Stimulated activated CD4-positive, alpha-beta T cell treated with anti-CD3 and anti-CD28 coated beads, Interleukin-1b, Interleukin-23, amount 100 ng/mL, for 24 hours (primary cell): ENCODE results near the gene YARS1.

Source experiments
- DNase-seq, 4 experiments: peaks; one replicate each; pipeline ENCODE4 v3.0.0-alpha.2; 2020; ENCODE audit warnings: low read depth in 4 of 4, low spot score in 1 of 4

Gene YARS1

DNA sequence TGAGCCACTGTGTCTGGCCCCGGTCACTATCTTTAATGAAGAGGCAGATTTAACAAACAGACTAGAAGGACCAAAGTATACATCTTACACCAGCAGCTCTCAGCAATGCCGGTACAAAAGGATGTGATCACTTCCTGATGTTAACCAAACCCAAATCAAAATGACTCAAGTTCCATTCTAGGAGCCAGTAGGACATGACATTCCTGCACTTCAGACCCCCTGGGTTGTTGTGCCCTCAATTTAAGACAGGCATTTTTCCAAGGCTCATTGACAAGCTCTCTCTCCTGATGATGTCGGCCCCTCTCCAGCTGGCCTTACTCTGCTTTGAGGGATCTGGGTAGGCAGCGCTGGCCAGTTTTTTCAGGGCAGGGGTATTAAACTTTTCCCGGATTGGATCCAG, 35.1 kb downstream of the YARS1 start:
- DNase-seq, result no peak

DNA sequence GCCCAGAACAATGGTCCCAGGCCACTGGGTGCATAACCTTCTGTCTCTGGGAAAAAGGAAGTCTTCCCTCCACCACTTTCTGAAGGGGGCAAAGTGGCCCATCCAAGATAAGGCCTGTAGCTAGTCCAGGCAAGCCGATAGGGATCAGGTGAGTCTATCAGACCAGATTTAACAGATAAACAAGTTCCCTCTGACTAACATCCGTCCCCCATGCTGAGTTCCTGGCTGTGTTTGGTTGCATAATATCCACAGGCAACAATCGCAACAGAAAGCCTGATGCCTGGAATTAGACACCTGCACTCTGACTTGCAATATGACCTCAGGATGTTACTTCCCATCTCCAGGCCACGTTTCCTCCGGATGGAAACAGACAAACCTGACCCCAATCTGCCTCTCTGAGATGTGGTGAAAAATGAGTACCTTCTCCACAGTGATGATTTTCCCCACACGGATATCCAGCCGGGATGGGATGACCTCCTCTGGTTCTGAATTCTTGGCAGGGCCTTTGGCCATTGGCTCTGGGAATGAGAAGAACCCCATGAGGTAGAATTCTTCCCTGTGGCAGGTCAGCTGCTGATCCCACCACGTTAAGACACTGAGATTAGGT, 36.4 kb downstream of the YARS1 start:
- no peak for DNase-seq

DNA sequence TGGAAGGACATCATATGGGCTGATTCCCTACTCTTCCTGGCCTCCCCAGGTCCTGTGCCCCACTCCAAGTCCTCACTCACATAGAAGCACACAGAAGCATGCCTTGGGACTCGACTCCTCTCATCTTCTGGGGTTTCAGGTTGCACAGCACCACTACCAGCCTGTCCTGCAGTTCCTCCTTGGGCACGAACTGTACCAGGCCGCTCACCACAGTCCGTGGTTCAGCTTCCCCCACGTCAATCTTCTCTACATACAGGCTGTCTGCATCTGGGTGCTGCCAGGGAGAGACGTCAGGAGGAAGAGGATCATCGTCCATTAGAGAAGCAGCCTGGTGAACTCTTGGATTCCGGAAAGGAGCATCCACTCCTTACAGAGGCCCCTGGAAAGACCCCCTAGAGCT, 37.2 kb downstream of the YARS1 start:
- no peak for DNase-seq

DNA sequence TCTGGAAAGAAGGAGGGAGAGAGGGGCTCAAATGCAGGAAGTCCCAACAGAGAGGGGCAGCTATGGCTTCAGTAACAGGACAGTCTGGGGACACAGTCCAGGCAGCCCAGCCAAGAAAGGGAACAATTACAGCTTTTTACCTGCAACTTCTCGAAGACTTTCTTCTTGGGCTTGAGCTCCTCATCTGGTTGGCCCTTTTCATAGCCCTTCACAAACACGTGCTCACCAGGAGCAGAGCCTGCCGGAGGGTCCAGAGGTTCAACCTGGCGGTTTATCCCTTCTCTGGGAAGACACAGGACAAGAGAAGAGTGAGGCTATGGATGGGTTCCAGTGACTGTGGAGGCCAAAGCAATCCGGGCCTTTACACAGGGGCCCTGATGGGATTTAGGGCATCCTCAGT, 37.9 kb downstream of the YARS1 start:
- no peak for DNase-seq

DNA sequence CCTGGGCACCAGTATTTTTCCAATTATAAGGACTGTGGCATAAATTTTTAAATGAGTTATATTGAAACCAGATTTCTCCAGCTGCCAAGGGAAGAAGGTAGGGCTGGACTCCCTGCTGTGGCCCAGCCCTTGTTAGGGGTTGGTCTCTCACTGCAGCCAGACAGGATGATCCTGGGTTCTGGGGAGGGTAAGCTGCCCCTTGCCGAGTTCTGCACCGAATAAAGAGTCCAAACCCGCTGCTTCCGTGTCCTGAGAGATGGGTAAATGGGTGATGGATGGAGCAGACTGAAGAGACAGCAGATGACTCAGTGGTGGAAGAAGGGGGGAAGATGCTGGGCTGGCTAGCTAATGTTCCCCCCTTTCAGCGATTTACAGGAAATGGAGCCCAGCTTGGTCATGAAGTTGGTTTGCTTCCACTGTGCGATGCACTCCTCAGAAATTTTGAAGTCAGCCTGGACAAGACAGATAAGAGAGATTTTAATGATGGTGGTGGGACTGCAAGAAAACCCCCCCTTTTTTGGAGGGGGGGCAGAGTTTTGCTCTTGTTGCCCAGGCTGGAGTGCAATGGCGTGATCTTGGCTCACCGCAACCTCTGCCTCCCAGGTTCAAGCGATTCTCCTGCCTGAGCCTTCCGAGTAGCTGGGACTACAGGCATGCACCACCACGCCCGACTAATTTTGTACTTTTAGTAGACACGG, 41.4 kb downstream of the YARS1 start:
- no peak for DNase-seq

DNA sequence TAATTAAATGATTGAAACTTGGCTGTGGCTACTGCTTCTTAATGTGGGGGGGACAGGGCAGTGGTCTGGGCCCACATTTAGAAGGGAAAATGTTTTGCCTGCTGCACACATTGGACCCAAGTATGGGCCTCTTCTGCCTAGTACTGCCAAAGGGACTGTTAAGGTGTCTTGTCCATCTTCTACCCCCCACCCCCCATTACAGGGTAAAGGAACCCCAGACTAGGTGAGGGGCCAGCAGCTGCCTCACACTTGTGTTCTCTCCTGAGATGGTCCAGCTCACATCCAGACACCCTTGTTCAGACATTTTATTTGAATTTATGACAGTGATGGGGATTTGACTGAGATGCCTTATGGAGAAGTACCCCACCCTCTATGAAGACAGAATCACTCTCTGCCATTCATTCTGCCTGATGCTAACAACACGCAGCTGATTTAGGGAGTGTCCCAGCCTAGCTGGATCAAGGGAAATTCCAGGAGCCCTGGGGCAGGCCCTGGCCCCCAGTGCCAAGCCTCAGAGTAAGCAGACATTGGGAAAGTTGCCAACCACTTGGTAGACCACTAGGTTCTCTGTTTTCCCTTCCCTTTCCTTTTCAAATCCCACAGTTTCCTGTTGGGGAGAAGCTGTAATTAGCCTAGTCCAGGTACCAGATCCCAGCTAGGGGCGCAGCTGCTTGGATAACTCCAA, 42.1 kb downstream of the YARS1 start:
- DNase-seq, result no peak

DNA sequence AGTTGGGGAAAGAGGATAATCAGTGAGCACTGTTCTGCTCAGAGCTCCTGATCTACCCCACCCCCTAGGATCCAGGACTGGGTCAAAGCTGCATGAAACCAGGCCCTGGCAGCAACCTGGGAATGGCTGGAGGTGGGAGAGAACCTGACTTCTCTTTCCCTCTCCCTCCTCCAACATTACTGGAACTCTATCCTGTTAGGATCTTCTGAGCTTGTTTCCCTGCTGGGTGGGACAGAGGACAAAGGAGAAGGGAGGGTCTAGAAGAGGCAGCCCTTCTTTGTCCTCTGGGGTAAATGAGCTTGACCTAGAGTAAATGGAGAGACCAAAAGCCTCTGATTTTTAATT, 42.7 kb downstream of the YARS1 start:
- no peak for DNase-seq

DNA sequence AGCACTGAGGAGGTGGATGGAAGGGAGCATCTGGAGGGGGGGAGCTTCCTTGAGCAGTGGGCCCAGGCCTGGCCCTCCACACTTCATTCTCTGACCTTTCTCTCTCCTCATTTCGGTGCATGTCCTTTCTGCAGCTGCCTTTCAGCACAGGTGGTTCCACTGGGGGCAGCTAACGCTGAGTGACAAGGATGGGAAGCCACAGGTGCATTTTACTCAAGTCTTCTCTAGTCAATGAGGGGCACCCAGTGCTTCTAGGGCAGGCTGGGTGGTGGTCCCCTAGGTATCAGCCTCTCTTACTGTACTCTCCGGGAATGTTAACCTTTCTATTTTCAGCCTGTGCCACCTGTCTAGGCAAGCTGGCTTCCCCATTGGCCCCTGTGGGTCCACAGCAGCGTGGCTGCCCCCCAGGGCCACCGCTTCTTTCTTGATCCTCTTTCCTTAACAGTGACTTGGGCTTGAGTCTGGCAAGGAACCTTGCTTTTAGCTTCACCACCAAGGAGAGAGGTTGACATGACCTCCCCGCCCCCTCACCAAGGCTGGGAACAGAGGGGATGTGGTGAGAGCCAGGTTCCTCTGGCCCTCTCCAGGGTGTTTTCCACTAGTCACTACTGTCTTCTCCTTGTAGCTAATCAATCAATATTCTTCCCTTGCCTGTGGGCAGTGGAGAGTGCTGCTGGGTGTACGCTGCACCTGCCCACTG, 43.2 kb downstream of the YARS1 start:
- DNase-seq, result no peak

DNA sequence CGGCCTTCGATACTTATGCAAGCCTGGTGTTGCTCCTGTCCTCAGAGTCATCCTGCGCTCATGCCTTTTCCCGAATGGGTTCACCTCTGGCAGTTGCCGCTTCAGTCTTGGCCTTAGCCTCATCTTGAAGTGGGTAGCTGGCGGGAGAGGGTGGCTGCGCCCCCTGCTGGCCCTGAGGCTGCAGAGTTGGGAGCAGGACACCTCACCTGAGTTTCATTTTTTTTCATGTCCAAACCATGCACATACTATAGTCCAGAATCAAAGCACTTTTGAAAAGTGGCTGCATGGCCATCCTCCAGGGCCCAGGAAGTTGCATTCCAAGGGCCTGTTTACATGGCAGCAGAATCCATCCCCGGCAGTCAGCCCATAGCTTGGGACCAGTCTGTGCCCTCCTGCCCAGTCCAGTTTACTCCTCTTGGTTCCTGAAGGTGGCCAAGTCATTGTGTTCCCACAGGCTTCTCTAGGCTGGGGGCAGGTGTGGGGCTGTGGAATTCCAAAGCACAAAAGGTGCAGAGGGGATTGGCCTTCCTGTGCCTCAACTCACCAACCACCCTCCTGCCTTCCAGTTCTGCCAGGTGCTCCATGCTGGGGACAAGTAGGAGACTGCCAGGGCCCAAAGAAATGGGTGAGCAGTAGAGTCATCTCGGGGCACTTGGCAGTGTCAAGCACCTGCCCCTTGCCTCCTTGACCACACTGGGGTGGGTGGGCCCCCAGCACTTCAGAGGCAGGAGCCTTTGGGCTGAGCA, 44.0 kb downstream of the YARS1 start:
- DNase-seq, result peak; percentile 45 to 70 (median 56)

DNA sequence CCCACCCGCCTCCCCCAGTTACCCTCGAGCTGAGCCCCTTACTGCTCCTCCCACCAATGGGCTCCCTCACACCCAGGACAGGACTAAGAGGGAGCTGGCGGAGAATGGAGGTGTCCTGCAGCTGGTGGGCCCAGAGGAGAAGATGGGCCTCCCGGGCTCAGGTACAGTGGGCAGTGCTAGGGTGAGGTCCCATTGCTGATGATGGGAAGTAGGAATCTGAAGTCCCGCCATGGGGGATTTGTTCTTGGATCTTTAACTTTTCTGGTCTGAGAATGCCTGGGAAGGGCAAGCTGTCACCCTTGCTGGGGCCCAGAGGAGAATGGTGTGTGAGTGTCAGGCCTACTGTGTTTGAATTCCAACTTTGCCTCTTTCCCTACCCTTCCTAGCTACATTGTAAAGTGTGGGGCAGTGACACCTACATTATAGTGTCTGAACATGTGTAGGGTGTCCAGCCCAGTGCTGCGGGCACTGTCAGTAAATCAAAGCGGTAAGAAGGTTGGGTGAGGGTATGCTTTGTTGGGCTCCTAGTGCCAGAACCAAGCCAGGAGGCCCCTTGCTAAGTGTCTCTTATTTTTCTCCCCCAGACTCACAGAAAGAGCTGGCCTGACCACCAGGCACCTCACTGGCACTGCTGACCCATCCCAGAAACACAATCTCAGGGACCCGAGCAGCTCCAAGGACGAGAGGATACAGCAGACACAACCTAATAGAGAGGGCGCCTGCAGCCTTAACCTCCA, 44.7 kb downstream of the YARS1 start:
- DNase-seq, result no peak

DNA sequence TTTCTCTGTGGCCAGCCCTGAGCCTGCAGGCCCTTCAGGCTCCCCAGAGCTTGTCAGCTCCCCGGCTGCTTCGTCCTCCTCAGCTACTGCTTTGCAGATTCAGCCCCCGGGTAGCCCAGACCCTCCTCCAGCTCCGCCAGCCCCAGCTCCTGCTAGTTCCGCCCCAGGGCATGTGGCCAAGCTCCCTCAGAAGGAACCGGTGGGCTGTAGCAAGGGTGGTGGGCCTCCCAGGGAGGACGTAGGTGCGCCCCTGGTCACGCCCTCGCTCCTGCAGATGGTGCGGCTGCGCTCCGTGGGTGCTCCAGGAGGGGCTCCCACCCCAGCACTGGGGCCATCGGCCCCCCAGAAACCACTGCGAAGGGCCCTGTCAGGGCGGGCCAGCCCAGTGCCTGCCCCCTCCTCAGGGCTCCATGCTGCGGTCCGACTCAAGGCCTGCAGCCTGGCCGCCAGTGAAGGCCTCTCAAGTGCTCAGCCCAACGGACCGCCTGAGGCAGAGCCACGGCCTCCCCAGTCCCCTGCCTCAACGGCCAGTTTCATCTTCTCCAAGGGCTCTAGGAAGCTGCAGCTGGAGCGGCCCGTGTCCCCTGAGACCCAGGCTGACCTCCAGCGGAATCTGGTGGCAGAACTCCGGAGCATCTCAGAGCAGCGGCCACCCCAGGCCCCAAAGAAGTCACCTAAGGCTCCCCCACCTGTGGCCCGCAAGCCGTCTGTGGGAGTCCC, 45.4 kb downstream of the YARS1 start:
- no peak for DNase-seq

DNA sequence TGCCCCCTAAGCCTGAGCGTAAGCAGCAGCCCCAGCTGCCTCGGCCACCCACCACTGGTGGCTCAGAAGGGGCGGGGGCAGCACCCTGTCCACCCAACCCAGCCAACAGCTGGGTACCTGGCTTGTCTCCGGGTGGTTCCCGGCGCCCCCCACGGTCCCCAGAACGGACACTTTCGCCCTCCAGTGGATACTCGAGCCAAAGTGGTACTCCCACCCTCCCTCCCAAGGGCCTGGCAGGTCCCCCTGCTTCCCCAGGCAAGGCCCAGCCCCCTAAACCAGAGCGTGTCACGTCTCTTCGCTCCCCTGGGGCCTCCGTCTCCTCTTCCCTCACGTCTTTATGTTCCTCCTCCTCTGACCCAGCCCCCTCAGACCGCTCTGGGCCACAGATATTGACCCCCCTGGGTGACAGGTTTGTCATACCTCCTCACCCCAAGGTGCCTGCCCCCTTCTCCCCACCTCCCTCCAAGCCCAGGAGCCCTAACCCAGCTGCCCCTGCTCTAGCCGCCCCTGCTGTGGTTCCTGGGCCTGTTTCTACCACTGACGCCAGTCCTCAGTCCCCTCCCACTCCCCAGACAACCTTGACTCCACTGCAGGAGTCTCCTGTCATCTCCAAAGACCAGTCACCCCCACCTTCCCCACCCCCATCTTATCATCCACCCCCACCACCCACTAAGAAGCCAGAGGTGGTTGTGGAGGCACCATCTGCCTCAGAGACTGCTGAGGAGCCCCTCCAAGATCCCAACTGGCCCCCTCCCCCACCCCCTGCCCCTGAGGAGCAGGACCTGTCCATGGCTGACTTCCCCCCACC, 46.2 kb downstream of the YARS1 start:
- no peak for DNase-seq

DNA sequence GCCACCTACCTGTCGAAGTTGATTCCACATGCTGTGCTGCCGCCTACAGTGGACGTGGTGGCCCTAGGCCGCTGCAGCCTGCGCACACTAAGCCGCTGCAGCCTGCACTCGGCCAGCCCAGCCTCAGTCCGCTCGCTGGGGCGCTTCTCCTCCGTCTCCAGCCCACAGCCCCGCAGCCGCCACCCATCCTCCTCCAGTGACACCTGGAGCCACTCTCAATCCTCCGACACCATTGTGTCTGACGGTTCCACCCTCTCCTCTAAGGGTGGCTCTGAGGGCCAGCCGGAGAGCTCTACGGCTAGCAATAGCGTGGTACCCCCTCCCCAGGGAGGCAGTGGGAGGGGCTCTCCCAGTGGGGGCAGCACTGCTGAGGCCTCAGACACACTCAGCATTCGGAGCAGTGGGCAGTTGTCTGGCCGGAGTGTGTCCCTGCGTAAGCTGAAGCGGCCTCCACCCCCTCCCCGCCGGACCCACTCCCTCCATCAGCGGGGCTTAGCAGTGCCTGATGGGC, 46.9 kb downstream of the YARS1 start:
- no peak for DNase-seq

DNA sequence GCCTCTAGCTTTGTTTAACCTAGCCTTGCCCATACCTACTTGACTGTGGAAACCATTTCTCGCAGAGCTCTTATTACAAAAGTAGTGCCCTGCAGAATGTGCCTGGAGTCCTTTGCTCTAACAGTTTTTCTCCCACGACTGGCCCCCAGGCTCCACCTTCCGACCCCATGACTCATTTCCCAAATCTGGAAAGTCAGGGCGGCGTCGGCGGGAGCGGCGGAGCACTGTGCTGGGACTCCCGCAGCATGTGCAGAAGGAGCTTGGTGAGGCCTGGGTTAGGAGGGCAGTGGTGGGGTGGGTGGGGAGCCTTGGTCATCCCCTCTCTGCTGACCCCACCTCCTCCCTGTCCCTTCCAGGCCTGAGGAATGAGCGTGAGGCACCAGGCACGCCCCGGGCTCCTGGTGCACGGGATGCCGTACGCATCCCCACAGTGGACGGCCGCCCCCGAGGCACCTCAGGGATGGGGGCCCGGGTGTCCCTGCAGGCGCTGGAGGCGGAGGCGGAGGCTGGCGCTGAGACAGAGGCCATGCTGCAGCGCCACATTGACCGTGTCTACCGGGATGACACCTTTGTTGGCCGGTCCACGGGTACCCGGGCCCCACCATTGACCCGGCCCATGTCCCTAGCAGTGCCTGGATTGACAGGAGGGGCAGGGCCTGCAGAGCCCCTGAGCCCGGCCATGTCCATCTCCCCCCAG, 47.5 kb downstream of the YARS1 start:
- no peak for DNase-seq

DNA sequence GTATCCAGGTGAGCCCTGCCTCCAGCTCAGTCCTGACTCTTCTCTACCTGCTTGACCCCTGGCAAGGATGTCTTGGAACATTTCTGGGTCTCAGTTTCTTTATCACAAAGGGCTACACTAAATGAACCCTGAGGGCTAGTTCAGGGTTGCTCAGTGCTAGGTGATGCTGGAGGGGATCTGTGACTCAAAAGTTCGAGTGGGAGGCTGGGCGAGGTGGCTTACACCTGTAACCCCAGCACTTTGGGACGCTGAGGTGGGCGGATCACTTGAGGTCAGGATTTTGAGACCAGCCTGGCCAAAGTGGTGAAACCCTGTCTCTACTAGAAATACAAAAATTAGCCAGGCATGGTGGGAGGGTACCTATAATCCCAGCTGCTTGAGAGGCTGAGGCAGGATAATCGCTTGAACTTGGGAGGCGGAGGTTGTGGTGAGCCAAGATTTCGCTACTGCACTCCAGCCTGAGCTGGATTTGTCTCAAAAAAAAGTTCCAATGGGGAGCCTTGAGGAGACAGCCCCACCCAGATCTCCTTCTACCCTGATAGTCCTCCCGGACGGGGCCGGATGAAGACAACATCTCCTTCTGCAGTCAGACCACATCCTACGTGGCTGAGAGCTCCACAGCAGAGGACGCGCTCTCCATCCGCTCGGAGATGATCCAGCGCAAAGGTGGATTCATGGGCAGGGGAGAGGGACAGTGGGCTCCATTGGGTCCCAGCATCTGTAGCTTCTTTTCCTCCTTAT, 48.9 kb downstream of the YARS1 start:
- DNase-seq, result no peak

DNA sequence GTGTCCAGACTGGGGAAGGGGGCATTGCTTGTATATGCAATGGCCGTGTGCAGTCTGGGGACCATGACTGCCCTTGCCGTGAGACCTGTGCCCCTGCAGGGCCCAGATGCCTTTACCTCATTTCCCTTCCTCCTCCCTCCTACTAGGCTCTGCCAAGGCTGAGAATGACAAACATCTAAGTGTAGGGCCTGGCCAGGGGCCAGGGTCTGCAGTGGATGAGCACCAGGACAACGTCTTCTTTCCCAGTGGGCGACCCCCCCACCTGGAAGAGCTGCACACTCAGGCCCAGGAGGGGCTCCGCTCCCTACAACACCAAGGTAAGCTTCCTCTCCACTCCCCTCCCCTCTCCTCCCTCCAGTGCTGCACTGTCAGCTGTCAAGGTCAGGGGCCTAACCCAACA, 49.5 kb downstream of the YARS1 start:
- no peak for DNase-seq

DNA sequence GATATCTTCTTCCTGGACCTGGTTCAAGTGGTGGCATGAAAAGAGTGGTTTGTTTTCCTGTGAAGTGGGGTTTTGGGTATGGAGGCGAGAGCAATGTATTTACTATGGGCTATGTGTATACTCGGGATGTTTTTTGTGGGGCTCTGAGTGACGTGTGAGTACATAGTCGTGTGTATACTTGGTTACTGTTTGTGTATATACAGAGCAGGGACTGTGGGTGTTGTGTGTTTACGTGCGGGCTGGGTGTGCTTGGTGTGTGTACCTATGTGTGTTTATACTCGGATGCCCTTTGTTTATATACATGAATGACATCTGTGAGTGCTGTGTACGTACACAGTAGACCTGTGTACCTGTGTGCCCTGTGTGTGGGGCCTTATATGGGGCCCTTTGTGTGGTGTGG, 50.0 kb downstream of the YARS1 start:
- no peak for DNase-seq
